ENCODE data around the gene KRT73. TPM values are rescaled to one million over a fixed set of nuclear protein-coding genes. Genes with fewer than 3 reads are reported as not detected.

The KRT73 gene
- total and polyA plus RNA-seq, 2 of the 8 experiments (the other 6 are each of a cell fraction or from before 2014, with no cell fraction given): not detected

- WGBS, 2 experiments (ENCODE audit: extremely low coverage in 1 of 2, insufficient coverage in 1 of 2, insufficient read length in 1 of 2, insufficient replicate concordance in 2 of 2, low coverage in 1 of 2, low lambda C conversion rate in 2 of 2, missing lambda C conversion rate in 1 of 2): 86% methylated on average over 7 of the region's 7 CpGs; no CpG with 5 or more reads in 1 of the 2 experiments
- no peak for DNase-seq (ENCODE audit: low read depth in 1 of 2, low spot score in 2 of 2)
Measured at GRCh38 chr12:52606581-52607218, 11.7 kb downstream of the KRT73 start.

More at GRCh38 chr12:52606581-52607218, 11.7 kb downstream of the KRT73 start:
- Histone ChIP-seq H2BK20ac (ENCODE audit: low read length) (no peak overlapping the region), H2AFZ (ENCODE audit: low read length) (no peak overlapping the region), H3K4me3 (ENCODE audit: extremely low read depth in 1 of 4, insufficient read depth in 2 of 4, low read depth in 3 of 4, low read length in 4 of 4) (no peak overlapping the region), H3K9me3 (ENCODE audit: insufficient read depth in 2 of 2, low read depth in 1 of 2, low read length in 1 of 2) (no peaks in the 10 kb centered on the region), H3K14ac (ENCODE audit: insufficient read length) (no peak overlapping the region), H3K56ac (replicated peaks; ENCODE audit: insufficient read length, low read depth, low read length) (no peak overlapping the region), H2BK12ac (ENCODE audit: low read depth, low read length) (no peak overlapping the region), H2AK5ac (ENCODE audit: low read depth, low read length) (no peak overlapping the region), H3K79me2 (ENCODE audit: control insufficient read depth in 1 of 2, insufficient read depth in 2 of 2, low read length in 2 of 2) (no peaks in the 10 kb centered on the region), H3K9ac (replicated peaks in 1 of 4; ENCODE audit: extremely low read depth in 1 of 4, low read depth in 3 of 4, low read length in 3 of 4) (no peak overlapping the region), H4K5ac (ENCODE audit: insufficient read length, low read depth, low read length) (no peak overlapping the region), H3K4me1 (replicated peaks in 1 of 4; ENCODE audit: control insufficient read depth in 3 of 4, insufficient read depth in 4 of 4, low read length in 3 of 4) (peaks cover 0 to 3% (median 0%) of the 10 kb centered on the region in 4 experiments; a peak in 1 of 7 replicates), H3K36me3 (ENCODE audit: control insufficient read depth in 2 of 4, insufficient read depth in 4 of 4, low read length in 3 of 4) (no peaks in the 10 kb centered on the region), H3K79me1 (ENCODE audit: low read depth, low read length) (no peaks in the 10 kb centered on the region), H4K8ac (ENCODE audit: extremely low read depth, insufficient read depth, low read length) (no peak overlapping the region), H3K18ac (ENCODE audit: extremely low read depth, low read length) (no peak overlapping the region), H4K20me1 (replicated peaks in 1 of 2; ENCODE audit: control insufficient read depth in 1 of 2, insufficient read depth in 2 of 2, low read length in 2 of 2) (no peaks in the 10 kb centered on the region), H3K27me3 (replicated peaks in 1 of 4; ENCODE audit: control insufficient read depth in 3 of 4, extremely low read depth in 1 of 4, insufficient read depth in 3 of 4, low read length in 3 of 4) (no peaks in the 10 kb centered on the region; a peak in 3 of 7 replicates), H2BK120ac (replicated peaks; ENCODE audit: low read depth, low read length) (no peak overlapping the region), H3K23ac (ENCODE audit: insufficient read length) (no peak overlapping the region), H3K4me2 (ENCODE audit: insufficient read depth in 1 of 2, low read depth in 2 of 2, low read length in 2 of 2) (no peak overlapping the region), H4K91ac (replicated peaks; ENCODE audit: insufficient read length, low read length) (no peak overlapping the region), H3K27ac (ENCODE audit: low read depth, low read length) (no peak overlapping the region), H3K23me2 (ENCODE audit: low read depth, low read length) (no peaks in the 10 kb centered on the region; the same call in 1 of the 2 replicates), H2BK5ac (ENCODE audit: low read depth, low read length) (no peak overlapping the region), H3K4ac (replicated peaks; ENCODE audit: insufficient read length, low read depth, low read length) (no peak overlapping the region), H2BK15ac (ENCODE audit: low read length) (no peak overlapping the region)
- FAIRE-seq: no peak
- no peak for TF ChIP-seq CREB1 (IDR thresholded peaks at IDR 0.05)
- no peak for TF ChIP-seq HDAC2 (IDR thresholded peaks at IDR 0.05; ENCODE audit: borderline replicate concordance in 1 of 2, low read depth in 2 of 2, low read length in 2 of 2)
- ChIA-PET CTCF (ENCODE audit: partially characterized antibody) (interaction anchor here (0.8 to 1.5 kb wide), 6 partner anchors 10 to 273 kb away, joined by 3 to 6 read pairs (median 4); no protein-coding TSS in a partner anchor), POLR2A (ENCODE audit: partially characterized antibody) (no interaction called here)

Measured in H1 (cell line).